HUES48 (cell line): Measurements from ENCODE around the gene HSF2BP.

ENCODE experiments used
- H3K27ac ChIP-seq: one replicate; pipeline ENCODE4 v1.7.0; 2013; ENCODE audit warnings: low read depth, low read length, inconsistent platforms
- H3K27me3 ChIP-seq: 2 replicates; pipeline ENCODE4 v1.6.1; 2013; ENCODE audit warnings: mild to moderate bottlenecking, low read length; ENCODE audit not compliant: control insufficient read depth, insufficient read depth
- H3K36me3 ChIP-seq: 2 replicates; pipeline ENCODE4 v1.6.1; 2013; ENCODE audit warnings: low read length; ENCODE audit not compliant: control insufficient read depth, insufficient read depth
- H3K4me1 ChIP-seq: 2 replicates; pipeline ENCODE4 v1.6.1; 2013; ENCODE audit warnings: mild to moderate bottlenecking, low read length; ENCODE audit not compliant: control insufficient read depth, insufficient read depth
- H3K4me3 ChIP-seq: 2 replicates; pipeline ENCODE4 v1.5.1; 2013; ENCODE audit warnings: mild to moderate bottlenecking, low read depth, low read length
- H3K9ac ChIP-seq: 2 replicates; pipeline ENCODE4 v1.6.1; 2013; ENCODE audit warnings: mild to moderate bottlenecking, low read depth, low read length, moderate library complexity
- H3K9me3 ChIP-seq: 2 replicates; pipeline ENCODE4 v1.6.1; 2013; ENCODE audit warnings: low read length; ENCODE audit not compliant: control insufficient read depth, insufficient read depth

HSF2BP gene

GRCh38 chr21:43646550-43647260 is 12.6 kb downstream of the HSF2BP start:
- no peak overlapping the region for H3K4me3 ChIP-seq

GRCh38 chr21:43645976-43646375 is 13.3 kb downstream of the HSF2BP start:
- Histone ChIP-seq H3K27ac (no peak overlapping the region), H3K27me3 (no peaks in the 10 kb centered on the region), H3K4me1 (peaks cover 4% of the 10 kb centered on the region; the same call in 1 of the 2 replicates), H3K4me3 (no peak overlapping the region), H3K9me3 (no peaks in the 10 kb centered on the region), H3K36me3 (no peaks in the 10 kb centered on the region), H3K9ac (no peak overlapping the region)

More at GRCh38 chr21:43646550-43647260, 12.6 kb downstream of the HSF2BP start:
- Histone ChIP-seq H3K27me3 (no peaks in the 10 kb centered on the region), H3K9ac (no peak overlapping the region), H3K4me1 (peaks cover 4% of the 10 kb centered on the region; the same call in 1 of the 2 replicates), H3K36me3 (no peaks in the 10 kb centered on the region), H3K9me3 (no peaks in the 10 kb centered on the region), H3K27ac (no peak overlapping the region)

GRCh38 chr21:43645136-43645891 is 14.0 kb downstream of the HSF2BP start:
- Histone ChIP-seq H3K36me3 (no peaks in the 10 kb centered on the region), H3K4me3 (no peak overlapping the region), H3K27ac (no peak overlapping the region), H3K9me3 (no peaks in the 10 kb centered on the region), H3K9ac (no peak overlapping the region), H3K4me1 (peaks cover 4% of the 10 kb centered on the region; the same call in 1 of the 2 replicates), H3K27me3 (no peaks in the 10 kb centered on the region)

GRCh38 chr21:43644609-43645008 is 14.7 kb downstream of the HSF2BP start:
- H3K9ac ChIP-seq, result no peak overlapping the region
- H3K4me1 ChIP-seq, result peaks cover 4% of the 10 kb centered on the region; the same call in 1 of the 2 replicates
- no peak overlapping the region for H3K4me3 ChIP-seq
- H3K36me3 ChIP-seq, result no peaks in the 10 kb centered on the region
- no peak overlapping the region for H3K27ac ChIP-seq
- no peaks in the 10 kb centered on the region for H3K9me3 ChIP-seq
- H3K27me3 ChIP-seq, result no peaks in the 10 kb centered on the region

GRCh38 chr21:43644071-43644470 is 15.2 kb downstream of the HSF2BP start:
- no peak overlapping the region for H3K27ac ChIP-seq
- no peak overlapping the region for H3K9ac ChIP-seq

GRCh38 chr21:43643193-43643592 is 16.1 kb downstream of the HSF2BP start:
- peaks cover 4% of the 10 kb centered on the region; the same call in 1 of the 2 replicates for H3K4me1 ChIP-seq
- no peak overlapping the region for H3K27ac ChIP-seq
- H3K9ac ChIP-seq, result no peak overlapping the region
- no peaks in the 10 kb centered on the region for H3K36me3 ChIP-seq
- H3K9me3 ChIP-seq, result no peaks in the 10 kb centered on the region
- no peaks in the 10 kb centered on the region for H3K27me3 ChIP-seq
- H3K4me3 ChIP-seq, result no peak overlapping the region

More at GRCh38 chr21:43644071-43644470, 15.2 kb downstream of the HSF2BP start:
- Histone ChIP-seq H3K9me3 (no peaks in the 10 kb centered on the region), H3K4me3 (no peak overlapping the region), H3K27me3 (no peaks in the 10 kb centered on the region), H3K36me3 (no peaks in the 10 kb centered on the region), H3K4me1 (peaks cover 4% of the 10 kb centered on the region; the same call in 1 of the 2 replicates)

GRCh38 chr21:43640400-43640799 is 18.9 kb downstream of the HSF2BP start:
- Histone ChIP-seq H3K27me3 (no peaks in the 10 kb centered on the region), H3K4me1 (no peaks in the 10 kb centered on the region), H3K36me3 (no peaks in the 10 kb centered on the region), H3K4me3 (no peak overlapping the region), H3K27ac (no peak overlapping the region), H3K9ac (no peak overlapping the region), H3K9me3 (no peaks in the 10 kb centered on the region)

GRCh38 chr21:43639470-43640353 is 19.6 kb downstream of the HSF2BP start:
- H3K4me3 ChIP-seq, result no peak overlapping the region
- no peaks in the 10 kb centered on the region for H3K36me3 ChIP-seq
- H3K9ac ChIP-seq, result no peak overlapping the region
- no peak overlapping the region for H3K27ac ChIP-seq
- H3K4me1 ChIP-seq, result no peaks in the 10 kb centered on the region
- no peaks in the 10 kb centered on the region for H3K27me3 ChIP-seq
- H3K9me3 ChIP-seq, result no peaks in the 10 kb centered on the region

GRCh38 chr21:43637530-43638158 is 21.6 kb downstream of the HSF2BP start:
- no peak overlapping the region for H3K27ac ChIP-seq
- no peaks in the 10 kb centered on the region for H3K4me1 ChIP-seq
- no peak overlapping the region for H3K9ac ChIP-seq
- H3K4me3 ChIP-seq, result no peak overlapping the region
- no peaks in the 10 kb centered on the region for H3K36me3 ChIP-seq
- H3K9me3 ChIP-seq, result no peaks in the 10 kb centered on the region
- no peaks in the 10 kb centered on the region for H3K27me3 ChIP-seq

- no peak overlapping the region for H3K4me3 ChIP-seq
- H3K36me3 ChIP-seq, result no peaks in the 10 kb centered on the region
- H3K27ac ChIP-seq, result no peak overlapping the region
- H3K9ac ChIP-seq, result no peak overlapping the region
- no peaks in the 10 kb centered on the region for H3K9me3 ChIP-seq
- no peaks in the 10 kb centered on the region for H3K4me1 ChIP-seq
- H3K27me3 ChIP-seq, result no peaks in the 10 kb centered on the region
Measured at GRCh38 chr21:43635436-43635835, 23.9 kb downstream of the HSF2BP start.
